ENCODE results near the gene STK32B. TPM values are rescaled to one million over a fixed set of nuclear protein-coding genes. Genes with fewer than 3 reads are reported as not detected.

STK32B gene
- polyA plus RNA-seq, 2 of the 4 experiments (the other 2 are of a cell fraction), result 7.6 to 12.1 TPM

DNA sequence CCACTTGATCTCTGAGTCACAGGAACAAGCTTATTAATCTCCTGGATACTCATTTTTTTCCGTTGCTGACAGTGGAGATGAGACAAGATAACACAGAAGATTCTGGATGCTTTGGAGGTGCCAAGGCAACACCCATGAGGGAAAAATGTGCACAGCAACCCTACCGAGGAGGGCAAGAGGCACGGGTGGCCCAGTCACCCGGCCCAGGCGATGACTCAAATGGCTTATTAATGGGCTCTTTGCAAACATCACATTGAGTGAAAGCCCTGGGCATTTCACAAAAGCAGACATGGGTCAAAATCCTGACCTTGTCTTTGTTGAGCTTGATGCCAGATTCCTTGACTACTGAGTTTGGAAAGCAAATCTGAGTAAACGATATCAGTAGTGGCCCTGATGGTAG, 315.1 kb downstream of the STK32B start (continued):
- TF ChIP-seq, protein P1, sequence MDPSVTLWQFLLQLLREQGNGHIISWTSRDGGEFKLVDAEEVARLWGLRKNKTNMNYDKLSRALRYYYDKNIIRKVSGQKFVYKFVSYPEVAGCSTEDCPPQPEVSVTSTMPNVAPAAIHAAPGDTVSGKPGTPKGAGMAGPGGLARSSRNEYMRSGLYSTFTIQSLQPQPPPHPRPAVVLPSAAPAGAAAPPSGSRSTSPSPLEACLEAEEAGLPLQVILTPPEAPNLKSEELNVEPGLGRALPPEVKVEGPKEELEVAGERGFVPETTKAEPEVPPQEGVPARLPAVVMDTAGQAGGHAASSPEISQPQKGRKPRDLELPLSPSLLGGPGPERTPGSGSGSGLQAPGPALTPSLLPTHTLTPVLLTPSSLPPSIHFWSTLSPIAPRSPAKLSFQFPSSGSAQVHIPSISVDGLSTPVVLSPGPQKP (IDR thresholded peaks at IDR 0.05; ENCODE audit: low read depth, low read length), result no peak
- TF ChIP-seq BHLHE40 (IDR thresholded peaks at IDR 0.05; ENCODE audit: low read depth, low read length) (peak; percentile 64), EHMT2 (IDR thresholded peaks at IDR 0.05; ENCODE audit: low read depth) (no peak), MAFK (IDR thresholded peaks at IDR 0.05; ENCODE audit: partially characterized antibody) (peak; percentile 27), EP300 (IDR thresholded peaks at IDR 0.05) (peak; percentile 71 to 86; a peak in 3 of 5 replicates), ZSCAN20 (CRISPR knock-in tag; IDR thresholded peaks at IDR 0.05) (no peak), KDM1A (IDR thresholded peaks at IDR 0.05; ENCODE audit: low read depth) (no peak), FOXS1 (CRISPR knock-in tag; IDR thresholded peaks at IDR 0.05) (no peak), EHF (CRISPR knock-in tag; IDR thresholded peaks at IDR 0.05) (no peak), TFCP2L1 (CRISPR knock-in tag; IDR thresholded peaks at IDR 0.05) (no peak), JUNB (IDR thresholded peaks at IDR 0.05) (peak; percentile 93), NPAS2 (CRISPR knock-in tag; IDR thresholded peaks at IDR 0.05; ENCODE audit: borderline replicate concordance) (no peak; the same call in 1 of the 2 replicates), FOSL2 (IDR thresholded peaks at IDR 0.05) (peak; percentile 88), FOSL2 (CRISPR knock-in tag; IDR thresholded peaks at IDR 0.05) (peak; percentile 87), NFE2L2 (conservative IDR thresholded peaks at IDR 0.05; ENCODE audit: low read length) (0 out of 2 replicates have a peak, but pooled peaks have one; percentile 8), CEBPB (IDR thresholded peaks at IDR 0.05) (peak in 1 of 2 experiments; percentile 82; a peak in 2 of 4 replicates), ESRRA (IDR thresholded peaks at IDR 0.05; ENCODE audit: borderline replicate concordance, low read length) (peak; percentile 34; the same call in 1 of the 2 replicates), HOXA7 (CRISPR knock-in tag; IDR thresholded peaks at IDR 0.05) (no peak), HDAC2 (IDR thresholded peaks at IDR 0.05) (no peak), POLR2AphosphoS2 (conservative IDR thresholded peaks at IDR 0.05; ENCODE audit: low read length) (no peak), ZNF302 (CRISPR knock-in tag; IDR thresholded peaks at IDR 0.05) (no peak)
- TF ChIP-seq, protein P2, sequence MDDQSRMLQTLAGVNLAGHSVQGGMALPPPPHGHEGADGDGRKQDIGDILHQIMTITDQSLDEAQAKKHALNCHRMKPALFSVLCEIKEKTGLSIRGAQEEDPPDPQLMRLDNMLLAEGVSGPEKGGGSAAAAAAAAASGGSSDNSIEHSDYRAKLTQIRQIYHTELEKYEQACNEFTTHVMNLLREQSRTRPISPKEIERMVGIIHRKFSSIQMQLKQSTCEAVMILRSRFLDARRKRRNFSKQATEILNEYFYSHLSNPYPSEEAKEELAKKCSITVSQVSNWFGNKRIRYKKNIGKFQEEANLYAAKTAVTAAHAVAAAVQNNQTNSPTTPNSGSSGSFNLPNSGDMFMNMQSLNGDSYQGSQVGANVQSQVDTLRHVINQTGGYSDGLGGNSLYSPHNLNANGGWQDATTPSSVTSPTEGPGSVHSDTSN (IDR thresholded peaks at IDR 0.05), result peak; percentile 77
- TF ChIP-seq, protein P3, sequence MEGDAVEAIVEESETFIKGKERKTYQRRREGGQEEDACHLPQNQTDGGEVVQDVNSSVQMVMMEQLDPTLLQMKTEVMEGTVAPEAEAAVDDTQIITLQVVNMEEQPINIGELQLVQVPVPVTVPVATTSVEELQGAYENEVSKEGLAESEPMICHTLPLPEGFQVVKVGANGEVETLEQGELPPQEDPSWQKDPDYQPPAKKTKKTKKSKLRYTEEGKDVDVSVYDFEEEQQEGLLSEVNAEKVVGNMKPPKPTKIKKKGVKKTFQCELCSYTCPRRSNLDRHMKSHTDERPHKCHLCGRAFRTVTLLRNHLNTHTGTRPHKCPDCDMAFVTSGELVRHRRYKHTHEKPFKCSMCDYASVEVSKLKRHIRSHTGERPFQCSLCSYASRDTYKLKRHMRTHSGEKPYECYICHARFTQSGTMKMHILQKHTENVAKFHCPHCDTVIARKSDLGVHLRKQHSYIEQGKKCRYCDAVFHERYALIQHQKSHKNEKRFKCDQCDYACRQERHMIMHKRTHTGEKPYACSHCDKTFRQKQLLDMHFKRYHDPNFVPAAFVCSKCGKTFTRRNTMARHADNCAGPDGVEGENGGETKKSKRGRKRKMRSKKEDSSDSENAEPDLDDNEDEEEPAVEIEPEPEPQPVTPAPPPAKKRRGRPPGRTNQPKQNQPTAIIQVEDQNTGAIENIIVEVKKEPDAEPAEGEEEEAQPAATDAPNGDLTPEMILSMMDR (IDR thresholded peaks at IDR 0.05), result no peak
- TF ChIP-seq, protein P4, sequence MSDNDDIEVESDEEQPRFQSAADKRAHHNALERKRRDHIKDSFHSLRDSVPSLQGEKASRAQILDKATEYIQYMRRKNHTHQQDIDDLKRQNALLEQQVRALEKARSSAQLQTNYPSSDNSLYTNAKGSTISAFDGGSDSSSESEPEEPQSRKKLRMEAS (IDR thresholded peaks at IDR 0.05), result peak; percentile 89
- TF ChIP-seq, protein P5, sequence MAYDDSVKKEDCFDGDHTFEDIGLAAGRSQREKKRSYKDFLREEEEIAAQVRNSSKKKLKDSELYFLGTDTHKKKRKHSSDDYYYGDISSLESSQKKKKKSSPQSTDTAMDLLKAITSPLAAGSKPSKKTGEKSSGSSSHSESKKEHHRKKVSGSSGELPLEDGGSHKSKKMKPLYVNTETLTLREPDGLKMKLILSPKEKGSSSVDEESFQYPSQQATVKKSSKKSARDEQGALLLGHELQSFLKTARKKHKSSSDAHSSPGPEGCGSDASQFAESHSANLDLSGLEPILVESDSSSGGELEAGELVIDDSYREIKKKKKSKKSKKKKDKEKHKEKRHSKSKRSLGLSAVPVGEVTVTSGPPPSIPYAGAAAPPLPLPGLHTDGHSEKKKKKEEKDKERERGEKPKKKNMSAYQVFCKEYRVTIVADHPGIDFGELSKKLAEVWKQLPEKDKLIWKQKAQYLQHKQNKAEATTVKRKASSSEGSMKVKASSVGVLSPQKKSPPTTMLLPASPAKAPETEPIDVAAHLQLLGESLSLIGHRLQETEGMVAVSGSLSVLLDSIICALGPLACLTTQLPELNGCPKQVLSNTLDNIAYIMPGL (CRISPR knock-in tag; IDR thresholded peaks at IDR 0.05; ENCODE audit: borderline replicate concordance), result no peak

GRCh38 chr4:5368426-5368825, 317.1 kb downstream of the STK32B start:
- H3K4me1 ChIP-seq, result peaks cover 76% of the 10 kb centered on the region
- no peak for TF ChIP-seq KDM5A (IDR thresholded peaks at IDR 0.05)
- TF ChIP-seq, protein P5 (CRISPR knock-in tag; IDR thresholded peaks at IDR 0.05; ENCODE audit: borderline replicate concordance), result no peak
- no peak for TF ChIP-seq ZNF302 (CRISPR knock-in tag; IDR thresholded peaks at IDR 0.05)
- no peak for TF ChIP-seq PHF8 (IDR thresholded peaks at IDR 0.05; ENCODE audit: borderline replicate concordance, low read depth)
- no peak for TF ChIP-seq RNF2 (IDR thresholded peaks at IDR 0.05; ENCODE audit: borderline replicate concordance, low read depth)
- TF ChIP-seq POLR2A (IDR thresholded peaks at IDR 0.05; ENCODE audit: low read length), result no peak
- TF ChIP-seq RCOR1 (IDR thresholded peaks at IDR 0.05; ENCODE audit: low read depth, low read length), result no peak
- TF ChIP-seq HOXB13 (CRISPR knock-in tag; IDR thresholded peaks at IDR 0.05; ENCODE audit: low read depth), result no peak
- no peak for TF ChIP-seq CBX8 (IDR thresholded peaks at IDR 0.05)
- TF ChIP-seq, protein P4 (IDR thresholded peaks at IDR 0.05), result no peak
- TF ChIP-seq TP53 (CRISPR knock-in tag; IDR thresholded peaks at IDR 0.05), result no peak
- FAIRE-seq (no peak), ATAC-seq (no peak), DNase-seq (ENCODE audit: low read depth in 1 of 2, low spot score in 1 of 2) (no peak)
- no peak overlapping the region for H3K4me3 ChIP-seq
- H3K9me3 ChIP-seq, result no peaks in the 10 kb centered on the region
- ChIA-PET CTCF (interaction anchor here (1.8 kb wide), 1 partner anchor 31 kb away, joined by 6 read pairs; no protein-coding TSS in a partner anchor), POLR2A (no interaction called here)
- no peak overlapping the region for H3K4me2 ChIP-seq
- H3K27ac ChIP-seq, result peak overlapping the region in 1 of 2 experiments; percentile 70; a peak in 3 of 6 replicates
- WGBS (ENCODE audit: missing lambda C conversion rate), result 86% methylated on average over 3 of the region's 3 CpGs

All from A549 (cell line).